Right lobe of liver (tissue), 4 donors: ENCODE measurements around the gene STAT1.

Experiments used
- POLR2A ChIP-seq: fragments of 450-650 bp; IDR thresholded peaks from one replicate; pipeline ENCODE4 v1.6.1; 2017; ENCODE audit warnings: antibody characterized with exemption, mild to moderate bottlenecking
- TF ChIP-seq, protein P1 (sequence below), 4 donors: fragments of 200-600 bp in 3 of 4; fragments of 450-650 bp in 1 of 4; IDR thresholded peaks; one replicate each; pipeline versions ENCODE4 v1.5.1 to v1.8.0; 2016 to 2022; ENCODE audit warnings: antibody characterized with exemption in 4 of 4, mild to moderate bottlenecking in 2 of 4
- donor health status: DM: no; HTN: no; CAD: no.
- donor health status: DM: no; HTN: no; CAD: no.
- donor health status: DM: no; HTN: yes; CAD: no.

DNA sequence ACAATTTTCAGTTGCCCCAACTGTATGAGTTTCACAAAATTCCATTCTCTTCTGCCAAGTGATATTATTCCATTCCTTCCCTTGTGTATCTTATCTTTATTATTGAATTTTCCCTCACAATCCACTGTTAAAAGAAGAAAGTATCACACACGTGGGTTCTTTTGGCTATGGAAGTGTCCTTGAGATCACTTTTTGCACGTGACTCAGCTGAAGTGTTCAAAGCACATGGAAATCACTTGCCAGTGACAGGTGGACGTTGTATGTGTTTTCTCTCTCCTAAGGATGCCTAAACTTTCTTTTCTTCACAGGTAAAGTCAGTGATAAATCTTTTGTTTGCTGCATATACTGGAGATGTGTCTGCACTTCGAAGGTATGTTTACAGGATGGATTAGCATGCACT, 60.7 kb downstream of the STAT1 start:
- TF ChIP-seq, protein P1, sequence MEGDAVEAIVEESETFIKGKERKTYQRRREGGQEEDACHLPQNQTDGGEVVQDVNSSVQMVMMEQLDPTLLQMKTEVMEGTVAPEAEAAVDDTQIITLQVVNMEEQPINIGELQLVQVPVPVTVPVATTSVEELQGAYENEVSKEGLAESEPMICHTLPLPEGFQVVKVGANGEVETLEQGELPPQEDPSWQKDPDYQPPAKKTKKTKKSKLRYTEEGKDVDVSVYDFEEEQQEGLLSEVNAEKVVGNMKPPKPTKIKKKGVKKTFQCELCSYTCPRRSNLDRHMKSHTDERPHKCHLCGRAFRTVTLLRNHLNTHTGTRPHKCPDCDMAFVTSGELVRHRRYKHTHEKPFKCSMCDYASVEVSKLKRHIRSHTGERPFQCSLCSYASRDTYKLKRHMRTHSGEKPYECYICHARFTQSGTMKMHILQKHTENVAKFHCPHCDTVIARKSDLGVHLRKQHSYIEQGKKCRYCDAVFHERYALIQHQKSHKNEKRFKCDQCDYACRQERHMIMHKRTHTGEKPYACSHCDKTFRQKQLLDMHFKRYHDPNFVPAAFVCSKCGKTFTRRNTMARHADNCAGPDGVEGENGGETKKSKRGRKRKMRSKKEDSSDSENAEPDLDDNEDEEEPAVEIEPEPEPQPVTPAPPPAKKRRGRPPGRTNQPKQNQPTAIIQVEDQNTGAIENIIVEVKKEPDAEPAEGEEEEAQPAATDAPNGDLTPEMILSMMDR (IDR thresholded peaks at IDR 0.05): no peak
- TF ChIP-seq POLR2A: no peak
